Fibroblast of gingiva (primary cell): ENCODE measurements around the gene COL26A1.
"Not testable (repeated sequence)": the region's sequence is repeated elsewhere in the genome, so short reads cannot be mapped to it uniquely, and the experiment has no call there.

ENCODE experiments used
- DNase-seq: peaks from one replicate; pipeline ENCODE4 v3.0.0-alpha.2; 2011; ENCODE audit warnings: low read depth

Gene COL26A1

DNA sequence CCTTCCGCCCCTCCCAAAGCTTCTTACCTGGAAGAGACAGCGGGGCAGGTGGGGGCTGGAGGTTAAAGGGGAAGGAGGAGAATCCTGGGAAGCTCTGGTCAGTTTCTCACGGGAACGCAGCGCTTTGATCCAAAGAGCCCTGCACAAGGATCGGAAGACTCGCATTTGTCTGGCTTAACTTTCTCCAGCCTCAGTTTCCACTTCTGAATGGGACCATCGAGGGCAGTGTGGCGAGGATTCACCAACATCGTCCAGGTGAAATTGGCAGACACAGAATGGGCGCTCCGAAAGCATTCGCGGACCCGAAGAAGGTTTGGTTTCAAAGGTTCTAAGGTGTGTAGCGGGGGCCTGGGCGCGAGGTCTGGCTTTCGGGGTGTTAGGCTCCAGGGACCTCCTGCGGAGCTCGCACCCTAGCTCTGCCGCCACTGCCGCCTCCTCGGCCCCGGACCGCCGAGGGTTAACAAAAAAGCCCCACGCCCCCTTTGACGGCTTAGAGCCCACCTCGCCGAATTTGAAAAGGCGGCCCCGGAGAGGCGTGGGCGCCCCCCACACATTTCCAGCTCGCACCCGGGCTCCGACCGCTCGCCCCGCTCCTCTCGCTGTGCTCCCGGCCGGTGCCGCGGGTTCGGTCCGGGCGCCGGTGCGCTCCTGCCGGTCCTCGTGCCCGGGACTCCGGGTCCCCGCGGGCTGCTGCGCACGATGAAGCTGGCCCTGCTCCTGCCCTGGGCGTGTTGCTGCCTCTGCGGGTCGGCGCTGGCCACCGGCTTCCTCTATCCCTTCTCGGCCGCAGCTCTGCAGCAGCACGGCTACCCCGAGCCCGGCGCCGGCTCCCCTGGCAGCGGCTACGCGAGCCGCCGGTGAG lies at the start of gene COL26A1:
TSS of gene COL26A1 (plus strand) at position 542 of the 862 bp plus-strand sequence. CDS start at position 700, 158 bp downstream.
- DNase-seq = no peak

DNA sequence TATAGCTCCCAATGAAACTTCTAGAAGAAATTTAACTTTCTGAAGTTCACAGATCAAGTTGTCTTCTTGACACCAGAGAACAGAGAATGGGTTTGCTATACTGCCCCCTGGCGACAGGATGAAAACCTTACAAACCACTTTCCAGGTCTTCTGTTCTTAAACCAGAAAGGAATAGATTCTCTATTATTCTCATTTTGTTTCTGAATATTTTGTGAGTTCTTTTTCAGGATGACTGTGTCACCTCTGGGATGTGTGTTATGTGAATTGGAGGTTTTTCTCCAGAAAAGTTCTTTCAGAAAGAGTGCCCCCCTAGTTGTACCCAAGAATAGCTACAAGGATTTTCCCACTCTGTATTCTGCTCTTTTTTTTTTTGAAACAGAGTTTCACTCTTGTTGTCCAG lies 47.3 kb upstream of the COL26A1 start:
- DNase-seq = peak; percentile 36

DNA sequence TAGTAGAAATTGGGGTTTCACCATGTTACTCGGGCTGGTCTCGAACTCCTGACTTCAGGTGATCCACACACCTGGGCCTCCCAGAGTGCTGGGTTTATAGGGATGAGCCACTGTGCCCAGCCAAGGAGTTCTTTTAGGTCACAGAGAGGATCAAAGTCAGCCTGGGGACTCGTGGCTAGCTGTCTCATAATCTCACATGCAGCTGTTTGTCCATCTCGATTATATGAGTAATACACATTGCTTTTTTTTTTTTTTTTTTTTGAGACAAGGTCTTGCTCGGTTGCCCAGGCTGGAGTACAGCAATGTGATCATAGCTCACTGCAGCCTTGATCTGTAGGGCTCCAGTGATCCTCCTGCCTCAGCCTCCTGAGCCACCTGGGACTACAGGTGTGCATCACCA lies 43.3 kb upstream of the COL26A1 start:
- DNase-seq = no peak

DNA sequence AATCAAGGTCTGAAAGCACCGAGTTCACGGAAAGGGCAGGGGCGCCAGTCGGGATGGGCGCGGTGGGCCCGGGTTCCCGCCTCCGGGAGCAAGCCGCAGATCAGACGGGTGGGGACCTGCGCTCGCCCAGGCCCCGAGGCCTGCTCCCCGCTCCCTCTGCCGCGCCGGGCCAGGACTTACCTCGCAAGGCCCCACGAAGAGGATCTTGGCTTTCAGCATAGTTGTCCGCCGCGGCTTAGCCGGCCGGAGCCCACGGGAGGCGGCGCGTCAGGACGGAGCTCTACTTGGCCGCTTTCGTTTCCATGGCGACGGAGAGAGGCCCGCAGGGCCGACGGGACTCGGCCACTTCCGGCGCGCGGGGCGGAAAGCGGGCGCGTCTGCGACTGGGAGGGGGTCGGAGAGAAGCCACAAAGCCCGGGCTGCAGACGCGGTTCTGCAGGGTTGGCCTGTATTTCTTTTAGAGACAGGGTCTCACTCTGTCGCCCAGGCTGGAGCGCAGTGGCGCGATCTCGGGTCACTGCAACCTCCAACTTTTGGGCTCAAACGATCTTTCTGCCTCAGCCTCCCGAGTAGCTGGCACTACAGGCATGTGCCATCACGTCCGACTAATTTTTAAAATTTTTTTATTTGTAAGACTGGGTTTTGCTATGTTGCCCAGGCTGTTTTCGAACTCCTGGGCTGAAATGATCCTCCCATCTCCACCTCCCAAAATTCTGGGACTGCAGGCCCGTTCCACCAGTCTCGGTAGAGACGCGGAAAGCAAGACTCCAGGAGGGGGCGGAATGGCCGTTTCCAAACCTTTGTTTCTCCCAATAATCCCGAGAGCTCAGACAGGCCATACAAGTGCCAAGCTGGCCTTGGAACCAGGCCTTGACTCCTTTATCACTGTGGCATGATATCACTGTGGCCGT lies 40.9 kb upstream of the COL26A1 start, which contains the start of gene IFT22:
TSS of gene IFT22 (minus strand) at position 322 of the 911 bp plus-strand sequence. CDS start at position 219, 103 bp downstream.
- peak; percentile 88 for DNase-seq

- DNase-seq = no peak
Observed at GRCh38 chr7:101328159-101328558, 34.5 kb upstream of the COL26A1 start.

- DNase-seq = no peak
Observed at GRCh38 chr7:101330011-101330484, 32.6 kb upstream of the COL26A1 start.

GRCh38 chr7:101332026-101332425 lies 30.6 kb upstream of the COL26A1 start:
- no peak for DNase-seq

DNA sequence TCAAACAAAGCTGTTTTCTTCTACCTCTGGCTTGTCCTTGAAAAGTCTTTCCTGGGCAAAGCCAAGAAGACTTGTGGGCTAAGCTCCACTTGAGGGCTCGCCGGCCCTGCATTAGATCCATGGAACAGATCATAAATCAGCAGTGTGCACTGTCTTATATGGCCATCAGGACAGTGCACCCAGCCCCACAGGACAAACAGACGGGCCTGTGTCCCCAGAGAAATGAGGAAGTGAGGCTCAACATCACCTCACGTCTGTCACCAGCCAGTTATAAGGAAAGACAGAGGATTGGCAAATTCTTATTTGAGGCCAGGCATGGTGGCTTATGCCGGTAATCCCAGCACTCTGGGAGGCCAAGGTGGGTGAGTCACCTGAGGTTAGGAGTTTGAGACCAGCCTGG lies 28.8 kb upstream of the COL26A1 start:
- no peak for DNase-seq

DNA sequence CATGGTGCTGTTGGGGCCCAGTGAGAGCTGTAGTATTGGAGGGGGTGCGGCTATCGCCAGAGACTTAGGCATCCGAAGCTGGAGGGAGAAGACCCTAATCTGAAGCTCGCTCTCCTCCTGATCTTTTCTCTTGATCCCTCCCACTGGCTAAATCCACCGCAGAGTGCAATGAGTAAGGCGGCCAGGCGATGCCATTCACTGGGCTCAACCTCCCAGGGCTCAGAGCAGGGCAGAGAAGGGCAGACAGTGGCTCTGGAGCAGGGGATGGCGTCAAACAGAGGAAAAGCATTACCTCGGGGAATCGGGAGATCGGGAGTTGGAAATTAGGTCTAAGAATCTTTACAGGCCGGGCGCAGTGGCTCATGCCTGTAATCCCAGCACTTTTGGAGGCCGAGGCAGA lies 22.3 kb upstream of the COL26A1 start:
- DNase-seq = no peak

GRCh38 chr7:101342892-101343291 lies 19.8 kb upstream of the COL26A1 start:
- DNase-seq = no peak

GRCh38 chr7:101347477-101347876 lies 15.2 kb upstream of the COL26A1 start:
- no peak for DNase-seq

DNA sequence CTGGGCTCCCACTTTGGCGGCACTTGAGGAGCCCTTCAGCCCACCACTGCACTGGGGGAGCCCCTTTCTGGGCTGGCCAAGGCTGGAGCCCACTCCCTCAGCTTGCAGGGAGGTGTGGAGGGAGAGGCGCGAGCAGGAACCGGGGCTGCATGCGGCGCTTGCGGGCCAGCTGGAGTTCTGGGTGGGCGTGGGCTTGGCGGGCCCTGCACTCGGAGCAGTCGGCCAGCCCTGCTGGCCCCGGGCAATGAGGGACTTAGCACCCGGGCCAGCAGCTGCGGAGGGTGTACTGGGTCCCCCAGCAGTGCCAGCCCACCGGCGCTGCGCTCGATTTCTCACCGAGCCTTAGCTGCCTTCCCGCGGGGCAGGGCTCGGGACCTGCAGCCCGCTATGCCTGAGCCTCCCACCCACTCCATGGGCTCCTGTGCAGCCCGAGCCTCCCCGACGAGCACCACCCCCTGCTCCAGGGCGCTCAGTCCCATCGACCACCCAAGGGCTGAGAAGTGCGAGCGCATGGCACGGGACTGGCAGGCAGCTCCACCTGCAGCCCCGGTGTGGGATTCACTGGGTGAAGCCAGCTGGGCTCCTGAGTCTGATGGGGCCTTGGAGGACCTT lies 14.1 kb upstream of the COL26A1 start:
- not testable (repeated sequence) for DNase-seq

GRCh38 chr7:101349300-101349699 lies 13.4 kb upstream of the COL26A1 start:
- DNase-seq = not testable (repeated sequence)

- no peak for DNase-seq
Observed at GRCh38 chr7:101352920-101353308, 9.8 kb upstream of the COL26A1 start.

DNA sequence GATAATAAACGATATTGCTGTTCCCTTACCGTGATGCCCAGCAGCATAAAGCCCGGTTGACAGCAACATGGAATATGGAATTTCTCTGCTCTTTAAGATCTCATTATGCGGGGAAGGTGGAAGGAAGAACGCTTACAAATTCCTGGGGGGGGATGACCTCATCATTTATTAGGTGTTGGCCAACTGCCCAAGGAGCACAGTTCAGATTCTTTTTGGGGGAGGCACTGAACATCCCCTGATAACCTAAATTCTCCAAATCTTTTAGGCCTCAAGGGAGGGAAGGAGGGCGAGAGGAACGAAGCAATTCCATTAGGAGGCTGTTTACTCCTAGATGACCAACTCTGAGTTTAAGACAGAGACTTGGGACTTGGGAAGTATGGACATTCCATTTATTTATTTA lies 5.2 kb upstream of the COL26A1 start:
- DNase-seq = no peak

DNA sequence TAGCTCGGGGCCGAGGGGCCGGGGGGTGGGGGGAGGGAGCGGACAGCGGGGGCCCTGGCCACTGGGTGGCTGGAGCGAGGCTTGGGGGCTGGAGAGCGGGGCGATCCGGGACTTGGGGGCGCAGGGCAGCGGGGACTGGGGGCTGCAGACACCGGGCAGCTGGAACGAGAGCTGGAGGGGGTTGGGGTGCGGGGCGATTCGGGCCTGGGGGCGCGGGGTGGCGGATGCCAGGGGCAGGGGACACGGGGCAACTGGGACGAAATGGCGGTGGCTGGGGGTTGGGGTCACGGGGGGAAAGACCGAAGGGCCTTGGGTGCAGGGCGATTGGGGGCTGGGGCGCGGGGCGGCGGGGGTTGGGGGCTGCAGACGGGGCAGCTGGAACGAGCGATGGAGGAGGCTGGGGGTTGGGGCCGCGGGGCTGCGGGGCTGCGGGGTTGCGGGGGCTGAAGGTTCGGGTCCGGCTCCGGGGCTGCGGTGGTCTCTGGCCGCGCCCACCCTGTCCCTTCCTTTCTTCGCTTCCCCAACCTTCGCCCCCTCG lies 590 bp downstream of the COL26A1 start:
- no peak for DNase-seq

DNA sequence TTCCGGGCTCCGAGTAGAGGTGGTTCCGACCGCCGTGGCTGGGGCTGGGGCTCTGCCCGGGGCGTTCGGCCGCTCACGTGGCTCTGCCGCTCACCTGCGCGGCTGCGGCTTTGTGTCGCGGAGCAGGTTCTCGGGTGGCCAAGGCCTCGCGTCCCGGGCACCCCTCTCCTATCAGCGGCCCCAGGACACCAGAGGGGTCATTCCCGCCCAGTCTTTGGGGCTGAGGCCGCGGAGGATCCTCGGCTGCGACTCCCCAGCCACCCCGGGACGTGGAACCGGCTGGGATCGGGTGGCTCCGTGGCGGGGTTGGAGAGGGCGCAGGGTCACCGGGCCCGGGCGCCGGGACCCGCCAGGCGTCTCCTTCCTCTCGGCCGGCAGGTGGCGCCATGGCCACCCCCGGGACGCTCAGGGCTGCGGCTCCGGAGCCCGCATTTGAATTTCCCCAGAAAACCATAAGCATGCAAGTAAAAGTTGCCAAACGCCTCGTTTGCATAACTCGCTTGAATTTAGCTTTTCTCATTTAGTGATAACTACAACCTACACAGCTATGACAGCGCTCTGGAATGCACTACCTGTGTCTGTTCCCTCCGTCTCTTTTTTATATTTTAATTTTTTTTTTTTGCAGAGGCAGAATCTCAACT lies 1.2 kb downstream of the COL26A1 start:
- peak; percentile 67 for DNase-seq

- no peak for DNase-seq
Observed at GRCh38 chr7:101365956-101366355, 3.3 kb downstream of the COL26A1 start.

DNA sequence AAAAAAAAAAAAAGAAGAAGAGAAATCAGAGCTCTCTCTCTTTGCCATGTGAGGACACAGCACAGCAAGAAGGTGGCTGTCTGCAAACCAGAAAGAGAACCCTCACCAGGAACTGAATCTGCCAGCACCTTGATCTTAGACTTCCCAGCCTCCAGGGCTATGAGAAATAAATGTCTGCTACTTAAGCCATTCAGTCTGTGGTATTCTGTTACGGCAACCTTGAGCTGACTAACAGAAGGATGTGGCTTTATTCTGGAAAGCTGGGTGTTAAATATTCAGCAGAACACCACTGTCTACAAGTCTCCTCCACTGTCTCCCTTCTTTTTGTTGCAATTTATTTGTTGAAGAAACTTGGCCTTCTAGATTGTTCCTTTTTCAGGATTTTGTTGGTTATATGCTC lies 5.0 kb downstream of the COL26A1 start:
- DNase-seq = no peak

- DNase-seq = no peak
Observed at GRCh38 chr7:101368422-101369165, 5.9 kb downstream of the COL26A1 start.

DNA sequence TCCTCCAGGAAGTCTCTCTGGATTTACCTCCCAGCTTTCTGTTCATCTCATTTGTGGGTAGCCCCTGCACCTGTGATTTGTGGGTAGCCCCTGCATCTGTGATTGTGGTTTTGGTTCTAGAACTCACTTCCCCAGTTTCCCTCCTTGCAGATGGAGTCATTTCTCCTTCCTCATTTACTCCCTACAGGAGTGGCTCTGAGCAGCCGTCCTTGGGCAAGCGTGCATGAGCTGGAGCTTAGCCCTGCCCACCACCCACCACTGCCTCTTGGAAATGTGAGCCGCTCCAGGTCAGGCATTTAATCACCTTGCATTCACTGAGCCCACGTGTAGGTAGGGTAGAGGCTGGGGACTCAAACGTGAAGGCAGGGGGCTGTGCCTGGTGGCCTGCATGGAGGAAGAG lies 8.2 kb downstream of the COL26A1 start:
- DNase-seq = no peak
